Ecto neural progenitor cell (in vitro differentiated cells): ENCODE data around the gene OTUD5.

Experiments
- DNase-seq: peaks from one replicate; pipeline ENCODE4 v3.0.0-alpha.2; 2018; ENCODE audit warnings: low spot score

OTUD5 gene

GRCh38 chrX:48937054-48937907 is 20.1 kb downstream of the OTUD5 start:
- DNase-seq = no peak

GRCh38 chrX:48936429-48937053 is 20.9 kb downstream of the OTUD5 start:
- DNase-seq = no peak

- DNase-seq = no peak
Measured at GRCh38 chrX:48935301-48935670, 22.1 kb downstream of the OTUD5 start.

- DNase-seq = no peak
Measured at GRCh38 chrX:48934581-48935300, 22.7 kb downstream of the OTUD5 start.

GRCh38 chrX:48933757-48934156 is 23.6 kb downstream of the OTUD5 start:
- no peak for DNase-seq

GRCh38 chrX:48927736-48928382 is 29.5 kb downstream of the OTUD5 start:
- no peak for DNase-seq

GRCh38 chrX:48927123-48927522 is 30.3 kb downstream of the OTUD5 start:
- DNase-seq = no peak

GRCh38 chrX:48924270-48924669 is 33.1 kb downstream of the OTUD5 start:
- no peak for DNase-seq

- DNase-seq = no peak
Measured at GRCh38 chrX:48923771-48924170, 33.6 kb downstream of the OTUD5 start.

GRCh38 chrX:48920718-48921104 is 36.7 kb downstream of the OTUD5 start:
- no peak for DNase-seq

- no peak for DNase-seq
Measured at GRCh38 chrX:48919947-48920717, 37.3 kb downstream of the OTUD5 start.

- no peak for DNase-seq
Measured at GRCh38 chrX:48919360-48919841, 38.0 kb downstream of the OTUD5 start.

- peak; percentile 92 for DNase-seq
Measured at GRCh38 chrX:48918643-48919340, 38.6 kb downstream of the OTUD5 start, which contains the start of gene PIM2. TSS of gene PIM2 (minus strand) at chrX:48919024. CDS start at chrX:48918834, 190 bp downstream.

- peak; percentile 52 for DNase-seq
Measured at GRCh38 chrX:48918301-48918642, 39.1 kb downstream of the OTUD5 start.

GRCh38 chrX:48917139-48918001 is 40.0 kb downstream of the OTUD5 start:
- peak; percentile 94 for DNase-seq

- DNase-seq = no peak
Measured at GRCh38 chrX:48914593-48915493, 42.6 kb downstream of the OTUD5 start.

GRCh38 chrX:48913605-48914366 is 43.6 kb downstream of the OTUD5 start:
- no peak for DNase-seq
